Measurements from ENCODE around the gene BSN. TPM values are rescaled to one million over a fixed set of nuclear protein-coding genes. Genes with fewer than 3 reads are reported as not detected.

Gene BSN
- total and polyA plus RNA-seq, 2 donors (not counting 3 experiments of a cell fraction or from before 2014, with no cell fraction given), result 0.04 to 0.27 TPM

GRCh38 chr3:49681232-49681522 lies 126.9 kb downstream of the BSN start:
- intact Hi-C loops (cut with micrococcal nuclease) (no loop called here), dilution Hi-C loops (cut with MboI; ENCODE audit: extremely low pct_ligation_motif_present, low sequenced_read_pairs) (no loop called here)
- no peak overlapping the region for H3K4me2 ChIP-seq (ENCODE audit: insufficient read depth, low read length)
- H3K9me1 ChIP-seq (replicated peaks; ENCODE audit: control insufficient read depth, extremely low read depth, insufficient read depth, low read length), result no peaks in the 10 kb centered on the region
- no peak overlapping the region for H2AFZ ChIP-seq (ENCODE audit: low read depth, low read length)
- no peaks in the 10 kb centered on the region for H3K9me3 ChIP-seq (replicated peaks; ENCODE audit: control insufficient read depth, insufficient read depth, low read length)
- ChIA-PET POLR2A (no interaction called here), CTCF (no interaction called here)
- H3K36me3 ChIP-seq (ENCODE audit: control insufficient read depth in 2 of 2, extremely low read depth in 1 of 2, insufficient read depth in 2 of 2, low read length in 2 of 2), result peaks cover 0 to 13% of the 10 kb centered on the region in 2 experiments
- H3K4me1 ChIP-seq (ENCODE audit: control insufficient read depth, extremely low read depth, insufficient read depth, low read length), result no peaks in the 10 kb centered on the region
- TF ChIP-seq FOS (IDR thresholded peaks at IDR 0.05; ENCODE audit: borderline replicate concordance, insufficient read depth, low read length), result no peak
- H3K79me2 ChIP-seq (ENCODE audit: control insufficient read depth, insufficient read depth, low read length), result no peaks in the 10 kb centered on the region
- FAIRE-seq (no peak), DNase-seq (ENCODE audit: low read depth, low spot score) (no peak)
- H3K9ac ChIP-seq (replicated peaks; ENCODE audit: extremely low read depth, insufficient read depth, low read length), result no peak overlapping the region
- no peak overlapping the region for H3K4me3 ChIP-seq (replicated peaks in 1 of 3; ENCODE audit: insufficient read depth in 1 of 3, low read depth in 1 of 3, low read length in 3 of 3)
- no peak overlapping the region for H3K27ac ChIP-seq (ENCODE audit: insufficient read depth, low read depth, low read length)
- no TSS peak for BruUV-seq (replicated peaks)
- H3K27me3 ChIP-seq (ENCODE audit: control insufficient read depth in 2 of 2, insufficient read depth in 2 of 2, low read length in 2 of 2), result no peaks in the 10 kb centered on the region
- H4K20me1 ChIP-seq (replicated peaks; ENCODE audit: control insufficient read depth, extremely low read depth, insufficient read depth, low read length), result no peaks in the 10 kb centered on the region

DNA sequence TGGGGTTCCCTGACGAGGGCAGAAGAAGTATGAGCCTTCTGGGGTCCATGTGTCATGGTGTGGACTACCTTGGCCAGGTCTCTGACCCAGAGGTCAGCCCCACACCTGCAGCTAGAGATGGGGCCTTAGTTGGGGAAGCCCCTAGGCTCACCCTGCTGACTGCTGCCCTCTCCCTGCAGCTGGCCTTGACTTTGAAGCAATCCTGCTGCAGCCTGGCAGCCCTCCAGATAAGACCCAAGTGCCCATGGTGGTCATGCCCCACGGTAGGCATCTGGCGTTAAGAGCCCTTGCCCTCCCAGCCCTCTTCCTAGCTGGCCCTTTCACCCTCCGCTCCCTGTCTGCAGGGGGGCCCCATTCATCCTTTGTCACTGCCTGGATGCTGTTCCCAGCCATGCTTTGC lies 127.3 kb downstream of the BSN start:
- Histone ChIP-seq H3K9me1 (replicated peaks; ENCODE audit: control insufficient read depth, extremely low read depth, insufficient read depth, low read length) (no peaks in the 10 kb centered on the region), H3K4me2 (ENCODE audit: insufficient read depth, low read length) (no peak overlapping the region), H3K9me3 (replicated peaks; ENCODE audit: control insufficient read depth, insufficient read depth, low read length) (no peaks in the 10 kb centered on the region), H2AFZ (ENCODE audit: low read depth, low read length) (no peak overlapping the region), H4K20me1 (replicated peaks; ENCODE audit: control insufficient read depth, extremely low read depth, insufficient read depth, low read length) (no peaks in the 10 kb centered on the region), H3K27ac (ENCODE audit: insufficient read depth, low read depth, low read length) (no peak overlapping the region), H3K36me3 (ENCODE audit: control insufficient read depth in 2 of 2, extremely low read depth in 1 of 2, insufficient read depth in 2 of 2, low read length in 2 of 2) (peaks cover 0 to 13% of the 10 kb centered on the region in 2 experiments), H3K4me3 (replicated peaks in 1 of 3; ENCODE audit: insufficient read depth in 1 of 3, low read depth in 1 of 3, low read length in 3 of 3) (no peak overlapping the region), H3K79me2 (ENCODE audit: control insufficient read depth, insufficient read depth, low read length) (no peaks in the 10 kb centered on the region), H3K4me1 (ENCODE audit: control insufficient read depth, extremely low read depth, insufficient read depth, low read length) (no peaks in the 10 kb centered on the region), H3K9ac (replicated peaks; ENCODE audit: extremely low read depth, insufficient read depth, low read length) (no peak overlapping the region), H3K27me3 (ENCODE audit: control insufficient read depth in 2 of 2, insufficient read depth in 2 of 2, low read length in 2 of 2) (peaks cover 0 to 2% of the 10 kb centered on the region in 2 experiments)
- ChIA-PET POLR2A (no interaction called here), CTCF (no interaction called here)
- FAIRE-seq, result no peak
- no peak for DNase-seq (ENCODE audit: low read depth, low spot score)
- BruUV-seq (replicated peaks), result no TSS peak
- dilution Hi-C loops (cut with MboI; ENCODE audit: extremely low pct_ligation_motif_present, low sequenced_read_pairs) (no loop called here), intact Hi-C loops (cut with micrococcal nuclease) (no loop called here)
- TF ChIP-seq MAX (IDR thresholded peaks at IDR 0.05; ENCODE audit: insufficient read depth, insufficient read length) (no peak), POLR2AphosphoS5 (IDR thresholded peaks at IDR 0.05; ENCODE audit: insufficient read depth, low read depth, low read length) (no peak), MYC (IDR thresholded peaks at IDR 0.05; ENCODE audit: low read depth, low read length) (no peak), FOS (IDR thresholded peaks at IDR 0.05; ENCODE audit: borderline replicate concordance, insufficient read depth, low read length) (no peak), CTCF (IDR thresholded peaks at IDR 0.05; ENCODE audit: extremely low read depth in 1 of 2, insufficient read depth in 1 of 2, low read depth in 1 of 2, low read length in 2 of 2) (no peak), GATA2 (IDR thresholded peaks at IDR 0.05; ENCODE audit: insufficient read depth, insufficient read length, low read depth, low read length) (no peak), JUN (IDR thresholded peaks at IDR 0.05; ENCODE audit: borderline replicate concordance, insufficient read depth, insufficient read length, low read depth) (no peak), EZH2 (IDR thresholded peaks at IDR 0.05; ENCODE audit: borderline replicate concordance, low read depth, low read length, severe bottlenecking) (no peak), POLR2A (IDR thresholded peaks at IDR 0.05; ENCODE audit: low read depth, low read length) (no peak)

All from endothelial cell of umbilical vein (primary cell).